Body of pancreas (tissue), 4 donors: ENCODE data around the gene KLF8. TPM values are rescaled to one million over a fixed set of nuclear protein-coding genes. Genes with fewer than 3 reads are reported as not detected.

Experiments used
- ATAC-seq: fragments of 150-250 bp; one replicate; pipeline ENCODE4 v1.9.1; 2016
- DNase-seq, 4 donors: peaks; one replicate each; pipeline ENCODE4 v3.0.0-alpha.2; 2019
- H3K27ac ChIP-seq, 4 donors: fragments of 200-600 bp; sonication (generic); 1 replicate in 3 of 4; 2 replicates in 1 of 4; pipeline versions ENCODE4 v1.5.1 to v1.6.1; 2016 to 2019; ENCODE audit warnings: mild to moderate bottlenecking in 1 of 4, mixed read lengths in 1 of 4, moderate library complexity in 1 of 4
- H3K27me3 ChIP-seq, 2 donors: fragments of 200-600 bp; sonication (generic); one replicate each; pipeline ENCODE4 v1.6.0; 2016; ENCODE audit warnings: mild to moderate bottlenecking in 1 of 2
- H3K36me3 ChIP-seq, 2 donors: fragments of 200-600 bp; sonication (generic); replicated peaks in 1 of 2; 2 replicates each; pipeline ENCODE4 v1.5.1; 2016; ENCODE audit warnings: low read depth in 2 of 2; ENCODE audit not compliant: insufficient read depth in 1 of 2
- H3K4me1 ChIP-seq: fragments of 200-600 bp; sonication (generic); one replicate; pipeline ENCODE4 v1.6.0; 2016
- H3K4me3 ChIP-seq, 2 donors: fragments of 200-600 bp; sonication (generic); 1 replicate in 1 of 2; 2 replicates in 1 of 2; pipeline ENCODE4 v1.5.1; 2016 to 2019
- H3K9me3 ChIP-seq, 3 donors: fragments of 200-600 bp; sonication (generic); 1 replicate in 2 of 3; 2 replicates in 1 of 3; pipeline ENCODE4 v1.5.1; 2016
- CTCF ChIP-seq, 7 experiments: fragments of 450-650 bp in 4 of 7; fragments of 200-600 bp in 3 of 7; sonication (generic) in 3 of 7; IDR thresholded peaks; one replicate each; pipeline ENCODE4 v1.5.1; 2016 to 2019; ENCODE audit warnings: antibody characterized with exemption in 7 of 7
- POLR2A ChIP-seq, 3 donors: fragments of 450-650 bp; IDR thresholded peaks; one replicate each; pipeline ENCODE4 v1.6.1; 2016; ENCODE audit warnings: antibody characterized with exemption in 3 of 3, mild to moderate bottlenecking in 2 of 3
- WGBS, 2 donors: methylation state at CpG; one replicate each; pipeline ENCODE4 v1.1.5; 2017; 5-methylcytosine and 5-hydroxymethylcytosine counted together
- intact Hi-C: fragments of 100-400 bp; cut with DNase I; formaldehyde crosslinking; loops from one replicate; pipeline ENCODE4 v1.15.1; 2023
- total RNA-seq, 2 donors: library from RNA; depleted of rRNA; stranded (reverse); fragments of >200 nt; gene quantifications; one replicate each; pipeline ENCODE4 v1.1.0, GENCODE V29; 2016

KLF8 gene
- total RNA-seq, 2 donors from 2014 or later = 2.0 to 2.9 TPM

- H3K27me3 ChIP-seq = no peaks in the 10 kb centered on the region
- H3K36me3 ChIP-seq = no peaks in the 10 kb centered on the region
- WGBS, 2 donors = 20 to 40% methylated on average over 1 of the region's 1 CpG
- no peak overlapping the region for H3K4me3 ChIP-seq
- intact Hi-C loops = no loop called here
- no peak overlapping the region for H3K27ac ChIP-seq
- H3K4me1 ChIP-seq = no peaks in the 10 kb centered on the region
- no peaks in the 10 kb centered on the region for H3K9me3 ChIP-seq
- DNase-seq = no peak
- no peak for ATAC-seq
- TF ChIP-seq POLR2A (IDR thresholded peaks at IDR 0.05) (no peak), CTCF (IDR thresholded peaks at IDR 0.05) (no peak)
Measured at GRCh38 chrX:56268888-56269287, 36.7 kb downstream of the KLF8 start.

DNA sequence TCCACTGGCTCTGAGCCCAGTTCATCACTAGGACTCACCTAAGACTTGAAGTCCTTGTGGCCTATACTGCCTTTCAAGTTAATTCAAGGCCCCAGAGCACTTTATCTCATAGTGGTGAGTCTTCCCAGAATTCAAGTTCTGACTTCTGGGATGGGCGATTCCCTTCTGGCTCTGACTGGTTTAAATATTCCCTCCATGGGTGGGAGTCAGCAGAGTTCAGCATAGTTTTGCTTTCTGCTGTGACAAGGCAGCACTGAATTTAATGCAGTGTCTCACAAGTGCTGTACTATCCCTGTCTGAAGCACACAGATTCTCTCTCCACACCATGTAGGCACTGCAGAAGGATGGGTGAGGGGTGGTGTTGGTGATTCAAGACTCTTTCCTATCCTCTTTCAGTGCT, 46.5 kb downstream of the KLF8 start:
- DNase-seq (no peak), ATAC-seq (no peak)
- WGBS, 2 donors = 83% methylated on average over 1 of the region's 1 CpG
- no peaks in the 10 kb centered on the region for H3K4me1 ChIP-seq
- intact Hi-C loops = no loop called here
- TF ChIP-seq CTCF (IDR thresholded peaks at IDR 0.05) = no peak
- TF ChIP-seq POLR2A (IDR thresholded peaks at IDR 0.05) = no peak
- no peaks in the 10 kb centered on the region for H3K36me3 ChIP-seq
- no peak overlapping the region for H3K4me3 ChIP-seq
- no peak overlapping the region for H3K27ac ChIP-seq
- no peaks in the 10 kb centered on the region for H3K9me3 ChIP-seq
- no peaks in the 10 kb centered on the region for H3K27me3 ChIP-seq

DNA sequence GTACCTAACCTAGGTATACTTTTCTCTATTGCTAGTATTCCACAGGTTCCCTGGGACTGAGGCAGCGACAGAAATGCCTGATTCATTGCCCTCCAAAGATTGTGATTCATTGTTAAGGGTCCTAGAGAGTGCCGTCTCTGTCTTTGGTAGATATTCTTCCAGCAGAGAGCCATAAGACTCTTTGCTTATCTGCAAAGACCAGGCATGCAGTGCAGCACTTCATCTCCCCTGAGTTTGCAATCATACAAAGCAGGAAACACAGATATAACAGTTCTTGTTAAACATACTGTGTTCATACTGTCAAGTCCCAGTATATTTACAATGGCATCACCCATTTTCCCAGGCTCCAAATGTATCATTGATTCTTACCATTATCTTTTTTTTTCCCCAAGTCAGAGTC, 47.7 kb downstream of the KLF8 start:
- ATAC-seq (no peak), DNase-seq (no peak)
- H3K4me3 ChIP-seq = no peak overlapping the region
- WGBS, 2 donors = 75 to 76% methylated on average over 2 of the region's 2 CpGs
- no peaks in the 10 kb centered on the region for H3K4me1 ChIP-seq
- no peaks in the 10 kb centered on the region for H3K36me3 ChIP-seq
- no peaks in the 10 kb centered on the region for H3K27me3 ChIP-seq
- no peak overlapping the region for H3K27ac ChIP-seq
- H3K9me3 ChIP-seq = no peaks in the 10 kb centered on the region
- intact Hi-C loops = no loop called here
- TF ChIP-seq POLR2A (IDR thresholded peaks at IDR 0.05) (no peak), CTCF (IDR thresholded peaks at IDR 0.05) (no peak)

- ATAC-seq (no peak), DNase-seq (no peak)
- Histone ChIP-seq H3K36me3 (no peaks in the 10 kb centered on the region), H3K27me3 (no peaks in the 10 kb centered on the region), H3K9me3 (no peaks in the 10 kb centered on the region), H3K27ac (no peak overlapping the region), H3K4me1 (no peaks in the 10 kb centered on the region), H3K4me3 (no peak overlapping the region)
- intact Hi-C loops = no loop called here
- TF ChIP-seq POLR2A (IDR thresholded peaks at IDR 0.05) (no peak), CTCF (IDR thresholded peaks at IDR 0.05) (peak in 1 of 7 experiments; percentile 27)
Measured at GRCh38 chrX:56281789-56282188, 49.6 kb downstream of the KLF8 start.

DNA sequence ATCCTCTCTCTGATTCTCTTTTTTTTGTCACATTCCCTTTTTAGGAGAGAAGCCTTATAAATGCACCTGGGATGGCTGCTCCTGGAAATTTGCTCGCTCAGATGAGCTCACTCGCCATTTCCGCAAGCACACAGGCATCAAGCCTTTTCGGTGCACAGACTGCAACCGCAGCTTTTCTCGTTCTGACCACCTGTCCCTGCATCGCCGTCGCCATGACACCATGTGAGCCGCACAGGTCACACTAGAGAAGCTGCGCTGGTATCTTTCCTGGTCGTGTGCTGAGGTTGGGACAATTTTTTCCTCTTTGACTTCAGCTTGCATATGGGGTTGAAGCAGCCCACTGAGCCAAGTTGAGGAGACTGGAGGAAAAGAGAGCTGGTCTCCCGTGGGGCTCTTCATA, 52.1 kb downstream of the KLF8 start:
- Histone ChIP-seq H3K4me3 (no peak overlapping the region), H3K36me3 (no peaks in the 10 kb centered on the region), H3K4me1 (no peaks in the 10 kb centered on the region), H3K27me3 (no peaks in the 10 kb centered on the region), H3K27ac (no peak overlapping the region), H3K9me3 (no peaks in the 10 kb centered on the region)
- no peak for TF ChIP-seq CTCF (IDR thresholded peaks at IDR 0.05)
- TF ChIP-seq POLR2A (IDR thresholded peaks at IDR 0.05) = no peak
- intact Hi-C loops = no loop called here
- ATAC-seq (no peak), DNase-seq (no peak)
- WGBS, 2 donors = 86 to 92% methylated on average over 6 to 12 of the region's 13 CpGs
